Measurements from ENCODE around the gene DLAT. TPM values are rescaled to one million over a fixed set of nuclear protein-coding genes. Genes with fewer than 3 reads are reported as not detected.
"Not testable (repeated sequence)": the region's sequence is repeated elsewhere in the genome, so short reads cannot be mapped to it uniquely, and the experiment has no call there.

DLAT gene
- total RNA-seq, 1 donor from 2014 or later, result 25.0 TPM

- Mint-ChIP-seq H3K27me3 (ENCODE audit: low read depth) (no peaks in the 10 kb centered on the region), H3K36me3 (peaks cover 16% of the 10 kb centered on the region), H3K27ac (no peak overlapping the region), H3K4me3 (no peak overlapping the region), H3K4me1 (peaks cover 6% of the 10 kb centered on the region), H3K9me3 (no peaks in the 10 kb centered on the region)
- no peak for DNase-seq (ENCODE audit: low spot score in 2 of 2, unreplicated experiment in 2 of 2)
- TF ChIP-seq CTCF (IDR thresholded peaks at IDR 0.05; ENCODE audit: unreplicated experiment), result no peak
These were observed 6.1 kb upstream of the DLAT start for GRCh38 chr11:112019066-112019465.

- peak overlapping the region; percentile 14 for H3K27ac Mint-ChIP-seq
- no peaks in the 10 kb centered on the region for H3K27me3 Mint-ChIP-seq (ENCODE audit: low read depth)
- no peak overlapping the region for H3K4me3 Mint-ChIP-seq
- H3K9me3 Mint-ChIP-seq, result no peaks in the 10 kb centered on the region
- peaks cover 16% of the 10 kb centered on the region for H3K36me3 Mint-ChIP-seq
- DNase-seq (ENCODE audit: low spot score in 2 of 2, unreplicated experiment in 2 of 2), result no peak
- no peak for TF ChIP-seq CTCF (IDR thresholded peaks at IDR 0.05; ENCODE audit: unreplicated experiment)
- H3K4me1 Mint-ChIP-seq, result peaks cover 21% of the 10 kb centered on the region
These were observed 2.1 kb upstream of the DLAT start for GRCh38 chr11:112023104-112023503.

- no peaks in the 10 kb centered on the region for H3K9me3 Mint-ChIP-seq
- peaks cover 21% of the 10 kb centered on the region for H3K4me1 Mint-ChIP-seq
- TF ChIP-seq CTCF (IDR thresholded peaks at IDR 0.05; ENCODE audit: unreplicated experiment), result no peak
- no peak for DNase-seq (ENCODE audit: low spot score in 2 of 2, unreplicated experiment in 2 of 2)
- peak overlapping the region; percentile 98 for H3K27ac Mint-ChIP-seq
- H3K4me3 Mint-ChIP-seq, result peak overlapping the region; percentile 99
- H3K36me3 Mint-ChIP-seq, result peaks cover 21% of the 10 kb centered on the region
- no peaks in the 10 kb centered on the region for H3K27me3 Mint-ChIP-seq (ENCODE audit: low read depth)
These were observed 933 bp upstream of the DLAT start for GRCh38 chr11:112024178-112024772.

- Mint-ChIP-seq H3K36me3 (peaks cover 26% of the 10 kb centered on the region), H3K27me3 (ENCODE audit: low read depth) (no peaks in the 10 kb centered on the region), H3K9me3 (no peaks in the 10 kb centered on the region), H3K27ac (peak overlapping the region; percentile 98), H3K4me3 (peak overlapping the region; percentile 99), H3K4me1 (peaks cover 21% of the 10 kb centered on the region)
- TF ChIP-seq CTCF (IDR thresholded peaks at IDR 0.05; ENCODE audit: unreplicated experiment), result no peak
- no peak for DNase-seq (ENCODE audit: low spot score in 2 of 2, unreplicated experiment in 2 of 2)
These were observed 499 bp downstream of the DLAT start for GRCh38 chr11:112025707-112026106.

- H3K4me1 Mint-ChIP-seq, result peaks cover 21% of the 10 kb centered on the region
- DNase-seq (ENCODE audit: low spot score in 2 of 2, unreplicated experiment in 2 of 2); H3K9me3 Mint-ChIP-seq; H3K27me3 Mint-ChIP-seq (ENCODE audit: low read depth); H3K4me3 Mint-ChIP-seq; H3K27ac Mint-ChIP-seq: not testable (repeated sequence)
- peaks cover 30% of the 10 kb centered on the region for H3K36me3 Mint-ChIP-seq
These were observed 1.7 kb downstream of the DLAT start for GRCh38 chr11:112026784-112027410.

GRCh38 chr11:112029460-112029859 is 4.3 kb downstream of the DLAT start:
- H3K27ac Mint-ChIP-seq, result no peak overlapping the region
- peaks cover 42% of the 10 kb centered on the region for H3K36me3 Mint-ChIP-seq
- no peak for DNase-seq (ENCODE audit: low spot score in 2 of 2, unreplicated experiment in 2 of 2)
- no peak overlapping the region for H3K4me3 Mint-ChIP-seq
- no peak for TF ChIP-seq CTCF (IDR thresholded peaks at IDR 0.05; ENCODE audit: unreplicated experiment)
- no peaks in the 10 kb centered on the region for H3K27me3 Mint-ChIP-seq (ENCODE audit: low read depth)
- no peaks in the 10 kb centered on the region for H3K9me3 Mint-ChIP-seq
- H3K4me1 Mint-ChIP-seq, result peaks cover 11% of the 10 kb centered on the region

All from mesothelial cell of epicardium (in vitro differentiated cells).